Cortex of kidney (tissue), 1 donor: ENCODE data around the gene RPL15.

Experiments used
- DNase-seq: peaks from one replicate; lab custom pipeline; 2025; lab: John Stamatoyannopoulos, UW

The RPL15 gene

GRCh38 chr3:23961913-23962312 lies 45.0 kb downstream of the RPL15 start:
- DNase-seq = no peak

- DNase-seq = no peak
These were observed 47.8 kb downstream of the RPL15 start for GRCh38 chr3:23964537-23965235.

DNA sequence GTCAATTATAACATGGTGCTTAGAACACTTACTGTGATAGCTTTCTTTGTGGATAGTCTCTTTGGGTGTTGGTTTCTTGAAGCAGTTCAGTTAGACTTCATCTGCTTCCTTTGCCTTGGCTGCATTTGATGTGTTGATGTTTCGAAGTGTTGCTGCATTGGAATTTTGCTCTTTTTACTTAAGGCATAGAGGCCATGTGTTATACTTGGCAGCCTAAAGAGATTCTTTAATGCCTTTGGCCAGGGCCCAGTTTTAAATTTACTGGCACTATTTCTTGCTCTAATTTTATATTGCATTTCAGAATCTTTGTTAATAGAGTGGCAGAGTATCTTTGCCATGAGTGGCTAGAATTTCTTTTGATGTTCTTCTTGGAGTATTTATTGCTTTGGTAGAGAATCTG lies 49.4 kb downstream of the RPL15 start:
- DNase-seq = no peak

DNA sequence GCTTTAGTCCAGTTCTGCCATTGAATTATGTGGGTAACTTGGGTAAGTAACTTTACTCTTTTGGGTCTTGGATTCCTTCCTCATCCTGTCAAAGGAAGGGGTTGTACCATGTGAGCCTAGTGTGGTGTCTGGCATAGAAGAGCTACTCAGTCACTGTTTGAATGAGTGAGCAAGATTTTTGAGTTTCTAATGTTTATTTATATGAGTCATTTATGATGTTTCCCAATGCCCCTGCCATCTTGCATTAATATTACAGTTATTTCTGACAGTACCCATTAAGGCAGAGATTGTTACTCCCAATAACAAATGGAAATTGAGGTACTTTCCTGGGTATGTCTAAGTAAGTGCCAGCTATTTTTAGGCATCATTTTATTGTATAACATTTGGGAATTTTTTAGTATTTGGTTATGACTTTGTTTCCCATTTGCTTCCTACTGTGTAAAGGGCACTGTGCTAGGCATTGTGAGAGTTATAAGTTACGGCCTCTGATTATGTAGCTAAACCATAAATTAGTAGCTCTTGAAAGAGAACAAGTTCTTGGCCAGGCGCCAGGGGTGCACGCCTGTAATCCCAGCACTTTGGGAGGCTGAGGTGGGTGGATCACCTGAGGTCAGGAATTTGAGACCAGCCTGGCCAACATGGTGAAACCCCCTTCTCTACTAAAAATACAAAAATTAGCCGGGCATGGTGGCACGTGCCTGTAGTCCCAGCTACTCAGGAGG lies 51.7 kb downstream of the RPL15 start:
- DNase-seq = no peak

DNA sequence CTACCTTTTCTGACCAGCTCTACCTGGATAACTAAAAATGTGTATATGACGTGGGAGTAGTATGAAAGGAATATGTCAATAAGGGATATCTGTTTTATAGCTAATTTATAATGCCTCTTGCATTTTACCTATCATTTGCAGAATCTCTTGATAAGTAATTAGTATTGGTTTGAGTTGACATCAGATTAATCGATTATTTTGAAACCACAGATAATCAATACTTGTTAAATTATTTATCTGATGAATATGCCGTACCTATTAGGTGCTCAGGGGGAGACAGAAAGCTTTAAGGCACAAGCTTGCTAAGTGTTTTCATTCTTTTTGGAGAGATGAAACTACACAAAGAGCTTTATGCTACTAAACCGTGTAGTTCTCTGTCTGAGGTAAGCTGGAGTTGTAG lies 52.5 kb downstream of the RPL15 start:
- no peak for DNase-seq
